ENCODE measurements around the gene UHRF1.

- TF ChIP-seq POLR2A (IDR thresholded peaks at IDR 0.05; ENCODE audit: low read depth, low read length): no peak
- no peak for TF ChIP-seq TAF1 (IDR thresholded peaks at IDR 0.05; ENCODE audit: borderline replicate concordance, low read depth, low read length)
- TF ChIP-seq POLR2AphosphoS5 (IDR thresholded peaks at IDR 0.05; ENCODE audit: low read depth, low read length): no peak
Measured at GRCh38 chr19:4986471-4986891, 77.2 kb downstream of the UHRF1 start.
